Peyer's patch (tissue), 4 donors: Measurements from ENCODE around the gene PLCH1.

Experiments
- POLR2A ChIP-seq, 2 donors: fragments of 450-650 bp; IDR thresholded peaks; one replicate each; pipeline ENCODE4 v1.5.1; 2017; ENCODE audit warnings: antibody characterized with exemption in 2 of 2, mild to moderate bottlenecking in 2 of 2, moderate library complexity in 2 of 2
- TF ChIP-seq, protein P1 (sequence below), 6 experiments: fragments of 450-650 bp in 4 of 6; fragments of 200-600 bp in 2 of 6; sonication (generic) in 1 of 6; IDR thresholded peaks; one replicate each; pipeline ENCODE4 v1.5.1; 2017 to 2019; ENCODE audit warnings: antibody characterized with exemption in 6 of 6, mild to moderate bottlenecking in 3 of 6, moderate library complexity in 1 of 6

GRCh38 chr3:155742349-155742965 is 2.4 kb downstream of the PLCH1 start:
- TF ChIP-seq, protein P1, sequence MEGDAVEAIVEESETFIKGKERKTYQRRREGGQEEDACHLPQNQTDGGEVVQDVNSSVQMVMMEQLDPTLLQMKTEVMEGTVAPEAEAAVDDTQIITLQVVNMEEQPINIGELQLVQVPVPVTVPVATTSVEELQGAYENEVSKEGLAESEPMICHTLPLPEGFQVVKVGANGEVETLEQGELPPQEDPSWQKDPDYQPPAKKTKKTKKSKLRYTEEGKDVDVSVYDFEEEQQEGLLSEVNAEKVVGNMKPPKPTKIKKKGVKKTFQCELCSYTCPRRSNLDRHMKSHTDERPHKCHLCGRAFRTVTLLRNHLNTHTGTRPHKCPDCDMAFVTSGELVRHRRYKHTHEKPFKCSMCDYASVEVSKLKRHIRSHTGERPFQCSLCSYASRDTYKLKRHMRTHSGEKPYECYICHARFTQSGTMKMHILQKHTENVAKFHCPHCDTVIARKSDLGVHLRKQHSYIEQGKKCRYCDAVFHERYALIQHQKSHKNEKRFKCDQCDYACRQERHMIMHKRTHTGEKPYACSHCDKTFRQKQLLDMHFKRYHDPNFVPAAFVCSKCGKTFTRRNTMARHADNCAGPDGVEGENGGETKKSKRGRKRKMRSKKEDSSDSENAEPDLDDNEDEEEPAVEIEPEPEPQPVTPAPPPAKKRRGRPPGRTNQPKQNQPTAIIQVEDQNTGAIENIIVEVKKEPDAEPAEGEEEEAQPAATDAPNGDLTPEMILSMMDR (IDR thresholded peaks at IDR 0.05), result no peak
- no peak for TF ChIP-seq POLR2A (IDR thresholded peaks at IDR 0.05)
